SU-DHL-6 (cell line): ENCODE data around the gene RBFOX2.

Experiments used
- H2AFZ ChIP-seq: fragments of 200-600 bp; sonication (generic); 2 replicates; pipeline ENCODE4 v1.6.1; 2014; ENCODE audit warnings: low read depth, mild to moderate bottlenecking, moderate library complexity, mixed read lengths, antibody characterized with exemption, low read length; ENCODE audit not compliant: severe bottlenecking
- H3F3A ChIP-seq: fragments of 200-600 bp; shearing (Covaris generic); 2 replicates; pipeline ENCODE4 v1.6.0; 2016; ENCODE audit warnings: antibody characterized with exemption, mild to moderate bottlenecking; ENCODE audit not compliant: insufficient read depth
- H3K27ac ChIP-seq: fragments of 200-600 bp; sonication (generic); 2 replicates; pipeline ENCODE4 v1.5.1; 2016; ENCODE audit warnings: low read depth, mild to moderate bottlenecking, low read length, moderate library complexity, mixed read lengths
- H3K27me3 ChIP-seq: fragments of 200-600 bp; sonication (generic), shearing (Covaris generic); 2 replicates; pipeline ENCODE4 v1.6.0; 2014; ENCODE audit warnings: mild to moderate bottlenecking, low read length
- H3K36me3 ChIP-seq: fragments of 200-600 bp; sonication (generic); 2 replicates; pipeline ENCODE4 v1.6.1; 2014; ENCODE audit warnings: mild to moderate bottlenecking, low read length, mixed read lengths
- H3K4me2 ChIP-seq: fragments of 300-600, 200-600 bp; shearing (Covaris generic), sonication (generic); 2 replicates; pipeline ENCODE4 v1.6.0; 2014; ENCODE audit warnings: low read length, low read depth, mild to moderate bottlenecking; ENCODE audit not compliant: poor library complexity, severe bottlenecking
- H3K4me3 ChIP-seq: fragments of 200-600 bp; sonication (generic); 2 replicates; pipeline ENCODE4 v1.5.1; 2014; ENCODE audit warnings: antibody characterized with exemption, low read length, mild to moderate bottlenecking, mixed read lengths; ENCODE audit not compliant: insufficient read depth, poor library complexity, severe bottlenecking
- H3K79me2 ChIP-seq: fragments of 200-600 bp; sonication (generic); 2 replicates; pipeline ENCODE4 v1.6.1; 2014; ENCODE audit warnings: mild to moderate bottlenecking, low read length, moderate library complexity; ENCODE audit not compliant: insufficient read depth
- H3K9ac ChIP-seq: fragments of 200-600 bp; sonication (generic); 2 replicates; pipeline ENCODE4 v1.7.0; 2014; ENCODE audit warnings: mild to moderate bottlenecking, low read length
- H3K9me2 ChIP-seq: fragments of 200-600 bp; sonication (generic); replicated peaks from 2 replicates; pipeline ENCODE4 v1.6.1; 2014; ENCODE audit warnings: low read length; ENCODE audit not compliant: insufficient read depth
- H3K9me3 ChIP-seq: fragments of 200-600 bp; sonication (generic); 2 replicates; pipeline ENCODE4 v1.6.1; 2014; ENCODE audit warnings: low read length, mixed read lengths; ENCODE audit not compliant: insufficient read depth
- H4K20me1 ChIP-seq: fragments of 200-600 bp; sonication (generic); 2 replicates; pipeline ENCODE4 v1.6.1; 2014; ENCODE audit warnings: low read depth, mild to moderate bottlenecking, antibody characterized with exemption, low read length, moderate library complexity, mixed read lengths
- CTCF ChIP-seq: fragments of 200-600 bp; sonication (generic); IDR thresholded peaks from one replicate; pipeline ENCODE4 v1.5.1; 2017; ENCODE audit warnings: antibody characterized with exemption, mild to moderate bottlenecking, low read length, moderate library complexity; ENCODE audit not compliant: insufficient read depth, poor library complexity, severe bottlenecking
- EZH2phosphoT487 ChIP-seq: fragments of 200-600 bp; sonication (generic), shearing (Covaris generic); conservative IDR thresholded peaks from 2 replicates; pipeline ENCODE4 v1.6.1; 2018; ENCODE audit warnings: mild to moderate bottlenecking, antibody characterized with exemption, low read length, moderate library complexity, mixed read lengths

Gene RBFOX2

GRCh38 chr22:36029406-36029755 is 757 bp upstream of the RBFOX2 start:
- H3K9me2 ChIP-seq: no peaks in the 10 kb centered on the region
- H3K27me3 ChIP-seq: no peaks in the 10 kb centered on the region
- H3K36me3 ChIP-seq: no peaks in the 10 kb centered on the region
- no peaks in the 10 kb centered on the region for H3K9me3 ChIP-seq
- TF ChIP-seq CTCF: no peak
- no peak for TF ChIP-seq EZH2phosphoT487
- H3K79me2 ChIP-seq: no peaks in the 10 kb centered on the region
- H4K20me1 ChIP-seq: no peaks in the 10 kb centered on the region
- peak overlapping the region; percentile 68 for H3K4me3 ChIP-seq
- H3K27ac ChIP-seq: no peak overlapping the region
- H3K4me2 ChIP-seq: peak overlapping the region; percentile 68
- peak overlapping the region; percentile 59 for H3K9ac ChIP-seq
- H3F3A ChIP-seq: peaks cover 11% of the 10 kb centered on the region
- H2AFZ ChIP-seq: peak overlapping the region; percentile 55

- peak overlapping the region; percentile 59 for H3K9ac ChIP-seq
- no peak for TF ChIP-seq CTCF
- TF ChIP-seq EZH2phosphoT487: no peak
- peak overlapping the region; percentile 68 for H3K4me3 ChIP-seq
- H3K27ac ChIP-seq: no peak overlapping the region
- H3F3A ChIP-seq: peaks cover 11% of the 10 kb centered on the region
- no peaks in the 10 kb centered on the region for H4K20me1 ChIP-seq
- H3K4me2 ChIP-seq: peak overlapping the region; percentile 63
- H3K79me2 ChIP-seq: no peaks in the 10 kb centered on the region
- H3K27me3 ChIP-seq: no peaks in the 10 kb centered on the region
- H3K9me2 ChIP-seq: no peaks in the 10 kb centered on the region
- H3K36me3 ChIP-seq: no peaks in the 10 kb centered on the region
- no peaks in the 10 kb centered on the region for H3K9me3 ChIP-seq
- peak overlapping the region; percentile 52 for H2AFZ ChIP-seq
Measured at GRCh38 chr22:36027935-36028645, 534 bp downstream of the RBFOX2 start.

GRCh38 chr22:36027579-36027934 is 1.1 kb downstream of the RBFOX2 start:
- peak overlapping the region; percentile 59 for H3K9ac ChIP-seq
- H3K79me2 ChIP-seq: no peaks in the 10 kb centered on the region
- H3K9me2 ChIP-seq: no peaks in the 10 kb centered on the region
- peak overlapping the region; percentile 63 for H3K4me2 ChIP-seq
- TF ChIP-seq CTCF (no peak), EZH2phosphoT487 (no peak)
- H3F3A ChIP-seq: peaks cover 11% of the 10 kb centered on the region
- H3K27ac ChIP-seq: no peak overlapping the region
- peak overlapping the region; percentile 52 for H2AFZ ChIP-seq
- no peaks in the 10 kb centered on the region for H3K36me3 ChIP-seq
- H4K20me1 ChIP-seq: no peaks in the 10 kb centered on the region
- no peaks in the 10 kb centered on the region for H3K27me3 ChIP-seq
- peak overlapping the region; percentile 68 for H3K4me3 ChIP-seq
- no peaks in the 10 kb centered on the region for H3K9me3 ChIP-seq
